H1 (cell line): ENCODE data around the gene NEK10. TPM values are rescaled to one million over a fixed set of nuclear protein-coding genes. Genes with fewer than 3 reads are reported as not detected.

Source experiments
- CTCF ChIA-PET: fragments of 300-600 bp; sonication (Branson Sonifier 250); formaldehyde crosslinking; loops from one replicate; lab custom pipeline; 2021; ENCODE audit not compliant: partially characterized antibody; lab: Charles Lee
- POLR2A ChIA-PET: fragments of 300-600 bp; sonication (Branson Sonifier 250); formaldehyde crosslinking; loops from one replicate; lab custom pipeline; 2021; ENCODE audit warnings: inconsistent platforms; ENCODE audit not compliant: partially characterized antibody; lab: Charles Lee
- DNase-seq, 2 experiments: peaks; one replicate each; pipeline versions ENCODE4 v3.0.0 to v3.0.0-alpha.2; 2010 to 2022; ENCODE audit warnings: low spot score in 2 of 2, low read depth in 1 of 2, mixed read lengths in 1 of 2
- FAIRE-seq: peaks from 2 replicates; lab custom pipeline; 2011; peaks lifted over from hg19 to GRCh38; lab: Jason Lieb, UNC
- H2AFZ ChIP-seq: 2 replicates; pipeline ENCODE4 v1.8.1; 2012; ENCODE audit warnings: low read length, inconsistent platforms
- H2AK5ac ChIP-seq: 2 replicates; pipeline ENCODE4 v1.6.1; 2013; ENCODE audit warnings: low read depth, low read length
- H2BK120ac ChIP-seq: replicated peaks from 2 replicates; pipeline ENCODE3; 2013; ENCODE audit warnings: low read depth, low read length, inconsistent platforms
- H2BK12ac ChIP-seq: 2 replicates; pipeline ENCODE4 v1.6.1; 2013; ENCODE audit warnings: low read depth, low read length
- H2BK15ac ChIP-seq: 2 replicates; pipeline ENCODE4 v1.6.1; 2013; ENCODE audit warnings: low read length
- H2BK20ac ChIP-seq: 2 replicates; pipeline ENCODE4 v1.6.1; 2013; ENCODE audit warnings: low read length
- H2BK5ac ChIP-seq: 2 replicates; pipeline ENCODE4 v1.6.1; 2013; ENCODE audit warnings: low read depth, low read length
- H3K14ac ChIP-seq: 2 replicates; pipeline ENCODE4 v1.6.1; 2013; ENCODE audit warnings: inconsistent platforms; ENCODE audit not compliant: insufficient read length
- H3K18ac ChIP-seq: 2 replicates; pipeline ENCODE4 v1.6.1; 2013; ENCODE audit warnings: low read length; ENCODE audit errors: extremely low read depth
- H3K23ac ChIP-seq: 2 replicates; pipeline ENCODE4 v1.6.1; 2013; ENCODE audit warnings: inconsistent platforms; ENCODE audit not compliant: insufficient read length
- H3K23me2 ChIP-seq: 2 replicates; pipeline ENCODE4 v1.6.1; 2013; ENCODE audit warnings: low read depth, low read length
- H3K27ac ChIP-seq: 2 replicates; pipeline ENCODE4 v1.6.1; 2011; ENCODE audit warnings: low read depth, low read length, inconsistent platforms
- H3K27me3 ChIP-seq, 4 experiments: replicated peaks in 1 of 4; 1 replicate in 1 of 4; 2 replicates in 3 of 4; pipeline versions ENCODE4 v1.6.1 to v1.8.1; 2011 to 2013; ENCODE audit warnings: low read length in 3 of 4, mild to moderate bottlenecking in 3 of 4, inconsistent platforms in 2 of 4, mixed read lengths in 2 of 4, moderate library complexity in 1 of 4; ENCODE audit not compliant: control insufficient read depth in 3 of 4, insufficient read depth in 3 of 4; ENCODE audit errors: extremely low read depth in 1 of 4
- H3K36me3 ChIP-seq, 4 experiments: 2 replicates each; pipeline versions ENCODE4 v1.6.1 to v1.8.1; 2011 to 2013; ENCODE audit warnings: mild to moderate bottlenecking in 4 of 4, low read length in 3 of 4, moderate library complexity in 2 of 4, control low read depth in 1 of 4, inconsistent platforms in 1 of 4; ENCODE audit not compliant: insufficient read depth in 4 of 4, control insufficient read depth in 2 of 4
- H3K4ac ChIP-seq: replicated peaks from 2 replicates; pipeline ENCODE3; 2013; ENCODE audit warnings: low read length, low read depth, mixed read lengths, inconsistent platforms; ENCODE audit not compliant: insufficient read length
- H3K4me1 ChIP-seq, 4 experiments: replicated peaks in 1 of 4; 1 replicate in 1 of 4; 2 replicates in 3 of 4; pipeline versions ENCODE4 v1.6.1 to v1.8.1; 2011 to 2013; ENCODE audit warnings: low read length in 3 of 4, inconsistent platforms in 2 of 4, mixed read lengths in 1 of 4; ENCODE audit not compliant: insufficient read depth in 4 of 4, control insufficient read depth in 3 of 4
- H3K4me2 ChIP-seq, 2 experiments: 2 replicates each; pipeline versions ENCODE4 v1.6.1 to v1.8.1; 2011 to 2013; ENCODE audit warnings: low read depth in 2 of 2, low read length in 2 of 2, control low read depth in 1 of 2, inconsistent platforms in 1 of 2, mild to moderate bottlenecking in 1 of 2; ENCODE audit not compliant: insufficient read depth in 1 of 2
- H3K4me3 ChIP-seq, 4 experiments: fragments of 200-600, 300-600 bp in 1 of 4; sonication (generic), shearing (Covaris generic), sonication (Bioruptor Twin) in 1 of 4; 2 replicates each; pipeline versions ENCODE4 v1.5.1 to v1.8.1; 2011 to 2016; ENCODE audit warnings: low read length in 4 of 4, low read depth in 3 of 4, control low read depth in 2 of 4, inconsistent platforms in 2 of 4, mild to moderate bottlenecking in 2 of 4, mixed read lengths in 1 of 4, moderate library complexity in 1 of 4; ENCODE audit not compliant: insufficient read depth in 2 of 4; ENCODE audit errors: extremely low read depth in 1 of 4
- H3K56ac ChIP-seq: replicated peaks from 2 replicates; pipeline ENCODE3; 2013; ENCODE audit warnings: low read depth, mild to moderate bottlenecking, mixed read lengths, low read length, inconsistent platforms; ENCODE audit not compliant: insufficient read length
- H3K79me1 ChIP-seq: 2 replicates; pipeline ENCODE4 v1.6.1; 2013; ENCODE audit warnings: low read depth, low read length, control low read depth
- H3K79me2 ChIP-seq, 2 experiments: 2 replicates each; pipeline versions ENCODE4 v1.6.1 to v1.8.1; 2012 to 2013; ENCODE audit warnings: low read length in 2 of 2, mild to moderate bottlenecking in 2 of 2, inconsistent platforms in 1 of 2; ENCODE audit not compliant: insufficient read depth in 2 of 2, control insufficient read depth in 1 of 2
- H3K9ac ChIP-seq, 4 experiments: replicated peaks in 1 of 4; 1 replicate in 1 of 4; 2 replicates in 3 of 4; pipeline versions ENCODE4 v1.6.1 to v1.8.1; 2011 to 2013; ENCODE audit warnings: low read depth in 3 of 4, low read length in 3 of 4, control low read depth in 2 of 4, mild to moderate bottlenecking in 2 of 4, moderate library complexity in 2 of 4, inconsistent platforms in 1 of 4; ENCODE audit errors: extremely low read depth in 1 of 4
- H3K9me3 ChIP-seq, 2 experiments: 2 replicates each; pipeline versions ENCODE4 v1.6.1 to v1.8.1; 2012 to 2013; ENCODE audit warnings: mild to moderate bottlenecking in 2 of 2, moderate library complexity in 2 of 2, control low read depth in 1 of 2, inconsistent platforms in 1 of 2, low read depth in 1 of 2, low read length in 1 of 2, mixed read lengths in 1 of 2; ENCODE audit not compliant: insufficient read depth in 2 of 2
- H4K20me1 ChIP-seq, 2 experiments: replicated peaks in 1 of 2; 2 replicates each; pipeline versions ENCODE3 to v1.8.1; 2011 to 2013; ENCODE audit warnings: inconsistent platforms in 2 of 2, low read length in 2 of 2, mild to moderate bottlenecking in 1 of 2; ENCODE audit not compliant: insufficient read depth in 2 of 2, control insufficient read depth in 1 of 2
- H4K5ac ChIP-seq: 2 replicates; pipeline ENCODE4 v1.6.1; 2013; ENCODE audit warnings: low read length, low read depth, mixed read lengths, inconsistent platforms; ENCODE audit not compliant: insufficient read length
- H4K8ac ChIP-seq: 2 replicates; pipeline ENCODE4 v1.8.0; 2013; ENCODE audit warnings: mild to moderate bottlenecking, moderate library complexity, low read length, inconsistent platforms; ENCODE audit not compliant: insufficient read depth; ENCODE audit errors: extremely low read depth
- H4K91ac ChIP-seq: replicated peaks from 2 replicates; pipeline ENCODE3; 2013; ENCODE audit warnings: low read length, mixed read lengths, inconsistent platforms; ENCODE audit not compliant: insufficient read length
- POLR2AphosphoS5 ChIP-seq: IDR thresholded peaks from 2 replicates; pipeline ENCODE4 v1.6.1; 2011; ENCODE audit warnings: low read depth, low read length
- RAD21 ChIP-seq, 2 experiments: IDR thresholded peaks in 1 of 2; conservative IDR thresholded peaks in 1 of 2; 2 replicates each; pipeline ENCODE4 v1.6.1; 2011; ENCODE audit warnings: low read depth in 2 of 2, low read length in 2 of 2, improper control_type of control experiment in 1 of 2, inconsistent platforms in 1 of 2, mild to moderate bottlenecking in 1 of 2, moderate library complexity in 1 of 2
- WGBS, 2 experiments: shearing (Covaris generic) in 1 of 2; methylation state at CpG; one replicate each; pipeline versions ENCODE4 v1.1.6 to v1.1.7; 2013 to 2015; ENCODE audit warnings: low lambda C conversion rate in 2 of 2, mixed read lengths in 2 of 2, inconsistent platforms in 1 of 2, low coverage in 1 of 2, missing lambda C conversion rate in 1 of 2; ENCODE audit not compliant: insufficient replicate concordance in 2 of 2, insufficient coverage in 1 of 2, insufficient read length in 1 of 2; ENCODE audit errors: extremely low coverage in 1 of 2, missing lambda C conversion rate in 1 of 2; 5-methylcytosine and 5-hydroxymethylcytosine counted together
- polyA plus RNA-seq, 7 experiments: library from polyadenylated mRNA; depleted of rRNA in 3 of 7; stranded (reverse) in 5 of 7; unstranded in 2 of 7; fragments of >200 nt in 5 of 7; fragments of 200-250 nt in 2 of 7; gene quantifications; 1 replicate in 5 of 7; 2 replicates in 1 of 7; 4 replicates in 1 of 7; pipeline versions ENCODE4 v1.2.1 to v1.2.3, GENCODE V29; 2011 to 2013; ENCODE audit warnings: missing spikeins in 2 of 7, mixed read lengths in 2 of 7
- total RNA-seq: library from RNA; stranded (reverse); fragmentation: NEBNext Ultra II Directional; extraction: Animal tissue kit (Norgen Biotek cat#: 25700); gene quantifications from 2 replicates; pipeline ENCODE4 v1.2.1, GENCODE V29; 2021
- TF ChIP-seq, protein P1 (sequence below): IDR thresholded peaks from 2 replicates; pipeline ENCODE4 v1.6.1; 2011; ENCODE audit warnings: low read length, improper control_type of control experiment

Gene NEK10
- total and polyA plus RNA-seq, 2 of the 8 experiments (the other 6 are each of a cell fraction or from before 2014, with no cell fraction given) = 0.18 to 0.50 TPM

- Histone ChIP-seq H4K91ac (no peak overlapping the region), H2AK5ac (no peak overlapping the region), H4K8ac (no peak overlapping the region), H2BK5ac (no peak overlapping the region), H3K36me3 (no peaks in the 10 kb centered on the region), H3K4me1 (no peaks in the 10 kb centered on the region), H3K56ac (no peak overlapping the region), H3K27me3 (no peaks in the 10 kb centered on the region; a peak in 1 of 7 replicates), H2BK20ac (no peak overlapping the region), H3K9ac (no peak overlapping the region), H2BK120ac (no peak overlapping the region), H3K79me2 (no peaks in the 10 kb centered on the region), H3K79me1 (no peaks in the 10 kb centered on the region), H3K18ac (no peak overlapping the region), H3K9me3 (no peaks in the 10 kb centered on the region), H2BK12ac (no peak overlapping the region), H2BK15ac (no peak overlapping the region), H3K14ac (no peak overlapping the region), H3K23me2 (no peaks in the 10 kb centered on the region), H4K5ac (no peak overlapping the region), H3K23ac (no peak overlapping the region), H3K4ac (no peak overlapping the region), H4K20me1 (no peaks in the 10 kb centered on the region), H3K4me2 (no peak overlapping the region), H3K4me3 (no peak overlapping the region), H3K27ac (no peak overlapping the region), H2AFZ (no peak overlapping the region)
- DNase-seq = no peak
- CTCF ChIA-PET = interaction anchor here (0.9 to 1.8 kb wide), 3 partner anchors 27 to 67 kb away, joined by 3 to 5 read pairs (median 3); no protein-coding TSS in a partner anchor
- POLR2A ChIA-PET = no interaction called here
- TF ChIP-seq, protein P1, sequence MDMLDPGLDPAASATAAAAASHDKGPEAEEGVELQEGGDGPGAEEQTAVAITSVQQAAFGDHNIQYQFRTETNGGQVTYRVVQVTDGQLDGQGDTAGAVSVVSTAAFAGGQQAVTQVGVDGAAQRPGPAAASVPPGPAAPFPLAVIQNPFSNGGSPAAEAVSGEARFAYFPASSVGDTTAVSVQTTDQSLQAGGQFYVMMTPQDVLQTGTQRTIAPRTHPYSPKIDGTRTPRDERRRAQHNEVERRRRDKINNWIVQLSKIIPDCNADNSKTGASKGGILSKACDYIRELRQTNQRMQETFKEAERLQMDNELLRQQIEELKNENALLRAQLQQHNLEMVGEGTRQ = no peak
- TF ChIP-seq POLR2AphosphoS5 (no peak), RAD21 (IDR thresholded peaks at IDR 0.05 in 1 of 2, conservative IDR thresholded peaks at IDR 0.05 in 1 of 2; ENCODE audit: low read depth in 2 of 2, low read length in 2 of 2) (no peak)
- no peak for FAIRE-seq
- WGBS, 2 experiments = 88% methylated on average over 5 of the region's 5 CpGs; no CpG with 5 or more reads in 1 of the 2 experiments
Measured at GRCh38 chr3:27201492-27201891, 167.7 kb downstream of the NEK10 start.
